GM19025 (cell line): ENCODE measurements around the gene PRKAG2.

Experiments used
- ATAC-seq: cut with Tn5 transposase; IDR thresholded peaks from one replicate; pipeline ENCODE4 v1.9.1; 2021; ENCODE audit warnings: mild to moderate bottlenecking, low read depth, moderate library complexity; ENCODE audit not compliant: unreplicated experiment

Gene PRKAG2

GRCh38 chr7:151901828-151902227 is 24.9 kb upstream of the PRKAG2 start:
- ATAC-seq, result no peak

- ATAC-seq, result no peak
Observed at GRCh38 chr7:151900986-151901621, 24.2 kb upstream of the PRKAG2 start.

GRCh38 chr7:151900591-151900985 is 23.7 kb upstream of the PRKAG2 start:
- no peak for ATAC-seq

- ATAC-seq, result no peak
Observed at GRCh38 chr7:151899513-151900360, 22.8 kb upstream of the PRKAG2 start.

GRCh38 chr7:151897951-151898686 is 21.2 kb upstream of the PRKAG2 start:
- no peak for ATAC-seq

- no peak for ATAC-seq
Observed at GRCh38 chr7:151897161-151897731, 20.3 kb upstream of the PRKAG2 start.

GRCh38 chr7:151896486-151896885 is 19.6 kb upstream of the PRKAG2 start:
- ATAC-seq, result no peak

- no peak for ATAC-seq
Observed at GRCh38 chr7:151896086-151896485, 19.2 kb upstream of the PRKAG2 start.

GRCh38 chr7:151895631-151896031 is 18.7 kb upstream of the PRKAG2 start:
- ATAC-seq, result no peak

GRCh38 chr7:151895008-151895630 is 18.2 kb upstream of the PRKAG2 start:
- ATAC-seq, result no peak

GRCh38 chr7:151894111-151895007 is 17.4 kb upstream of the PRKAG2 start:
- no peak for ATAC-seq

- ATAC-seq, result no peak
Observed at GRCh38 chr7:151893405-151893923, 16.5 kb upstream of the PRKAG2 start.

GRCh38 chr7:151891753-151892152 is 14.8 kb upstream of the PRKAG2 start:
- ATAC-seq, result no peak

GRCh38 chr7:151891182-151891581 is 14.3 kb upstream of the PRKAG2 start:
- ATAC-seq, result no peak

- no peak for ATAC-seq
Observed at GRCh38 chr7:151890355-151891004, 13.6 kb upstream of the PRKAG2 start.

- ATAC-seq, result no peak
Observed at GRCh38 chr7:151889406-151890354, 12.8 kb upstream of the PRKAG2 start.
